Measurements from ENCODE around the gene BMP3. TPM values are rescaled to one million over a fixed set of nuclear protein-coding genes. Genes with fewer than 3 reads are reported as not detected.

Gene BMP3
- total RNA-seq, 1 donor from 2014 or later = 0.25 TPM

- no peak overlapping the region for H3K4me3 ChIP-seq
- intact Hi-C loops (cut with DNase I) = loop anchor here (10.0 kb wide), 1 partner anchor 284 kb away; no protein-coding TSS in a partner anchor
- no peak for DNase-seq (ENCODE audit: extremely low spot score in 2 of 2)
- no peaks in the 10 kb centered on the region for H3K36me3 ChIP-seq
- H3K27me3 ChIP-seq = no peaks in the 10 kb centered on the region
- no peaks in the 10 kb centered on the region for H3K9me3 ChIP-seq
- no peak overlapping the region for H3K27ac ChIP-seq
- no peak for TF ChIP-seq POLR2A (IDR thresholded peaks at IDR 0.05)
- no peak for TF ChIP-seq POLR2AphosphoS5 (IDR thresholded peaks at IDR 0.05; ENCODE audit: insufficient read depth in 1 of 2, low read depth in 1 of 2)
- TF ChIP-seq CTCF (IDR thresholded peaks at IDR 0.05) = no peak
- H3K4me1 ChIP-seq = no peaks in the 10 kb centered on the region
Measured at GRCh38 chr4:81071013-81071412, 40.5 kb downstream of the BMP3 start.

GRCh38 chr4:81081156-81081555, 50.6 kb downstream of the BMP3 start:
- Histone ChIP-seq H3K4me1 (no peaks in the 10 kb centered on the region), H3K9me3 (no peaks in the 10 kb centered on the region), H3K36me3 (no peaks in the 10 kb centered on the region), H3K27me3 (no peaks in the 10 kb centered on the region), H3K4me3 (no peak overlapping the region), H3K27ac (no peak overlapping the region)
- intact Hi-C loops (cut with DNase I) = no loop called here
- TF ChIP-seq CTCF (IDR thresholded peaks at IDR 0.05) (no peak), POLR2AphosphoS5 (IDR thresholded peaks at IDR 0.05; ENCODE audit: insufficient read depth in 1 of 2, low read depth in 1 of 2) (no peak), POLR2A (IDR thresholded peaks at IDR 0.05) (no peak)
- no peak for DNase-seq (ENCODE audit: extremely low spot score in 2 of 2)

GRCh38 chr4:81084029-81084428, 53.5 kb downstream of the BMP3 start:
- TF ChIP-seq POLR2A (IDR thresholded peaks at IDR 0.05) (no peak), CTCF (IDR thresholded peaks at IDR 0.05) (no peak), POLR2AphosphoS5 (IDR thresholded peaks at IDR 0.05; ENCODE audit: insufficient read depth in 1 of 2, low read depth in 1 of 2) (no peak)
- Histone ChIP-seq H3K4me1 (no peaks in the 10 kb centered on the region), H3K4me3 (no peak overlapping the region), H3K27ac (no peak overlapping the region), H3K9me3 (no peaks in the 10 kb centered on the region), H3K27me3 (no peaks in the 10 kb centered on the region), H3K36me3 (no peaks in the 10 kb centered on the region)
- intact Hi-C loops (cut with DNase I) = no loop called here
- no peak for DNase-seq (ENCODE audit: extremely low spot score in 2 of 2)

GRCh38 chr4:81084634-81085033, 54.1 kb downstream of the BMP3 start:
- H3K9me3 ChIP-seq = no peaks in the 10 kb centered on the region
- H3K4me1 ChIP-seq = no peaks in the 10 kb centered on the region
- no peak for DNase-seq (ENCODE audit: extremely low spot score in 2 of 2)
- TF ChIP-seq CTCF (IDR thresholded peaks at IDR 0.05) (no peak), POLR2AphosphoS5 (IDR thresholded peaks at IDR 0.05; ENCODE audit: insufficient read depth in 1 of 2, low read depth in 1 of 2) (no peak), POLR2A (IDR thresholded peaks at IDR 0.05) (no peak)
- H3K36me3 ChIP-seq = no peaks in the 10 kb centered on the region
- no peaks in the 10 kb centered on the region for H3K27me3 ChIP-seq
- H3K4me3 ChIP-seq = no peak overlapping the region
- H3K27ac ChIP-seq = no peak overlapping the region
- intact Hi-C loops (cut with DNase I) = no loop called here

GRCh38 chr4:81085291-81085690, 54.8 kb downstream of the BMP3 start:
- no peak for DNase-seq (ENCODE audit: extremely low spot score in 2 of 2)
- H3K9me3 ChIP-seq = no peaks in the 10 kb centered on the region
- no peak overlapping the region for H3K4me3 ChIP-seq
- TF ChIP-seq POLR2AphosphoS5 (IDR thresholded peaks at IDR 0.05; ENCODE audit: insufficient read depth in 1 of 2, low read depth in 1 of 2) (no peak), CTCF (IDR thresholded peaks at IDR 0.05) (no peak), POLR2A (IDR thresholded peaks at IDR 0.05) (no peak)
- H3K36me3 ChIP-seq = no peaks in the 10 kb centered on the region
- no peaks in the 10 kb centered on the region for H3K4me1 ChIP-seq
- H3K27me3 ChIP-seq = no peaks in the 10 kb centered on the region
- H3K27ac ChIP-seq = no peak overlapping the region
- intact Hi-C loops (cut with DNase I) = no loop called here
